ENCODE data around the gene PIGQ.

The PIGQ gene

DNA sequence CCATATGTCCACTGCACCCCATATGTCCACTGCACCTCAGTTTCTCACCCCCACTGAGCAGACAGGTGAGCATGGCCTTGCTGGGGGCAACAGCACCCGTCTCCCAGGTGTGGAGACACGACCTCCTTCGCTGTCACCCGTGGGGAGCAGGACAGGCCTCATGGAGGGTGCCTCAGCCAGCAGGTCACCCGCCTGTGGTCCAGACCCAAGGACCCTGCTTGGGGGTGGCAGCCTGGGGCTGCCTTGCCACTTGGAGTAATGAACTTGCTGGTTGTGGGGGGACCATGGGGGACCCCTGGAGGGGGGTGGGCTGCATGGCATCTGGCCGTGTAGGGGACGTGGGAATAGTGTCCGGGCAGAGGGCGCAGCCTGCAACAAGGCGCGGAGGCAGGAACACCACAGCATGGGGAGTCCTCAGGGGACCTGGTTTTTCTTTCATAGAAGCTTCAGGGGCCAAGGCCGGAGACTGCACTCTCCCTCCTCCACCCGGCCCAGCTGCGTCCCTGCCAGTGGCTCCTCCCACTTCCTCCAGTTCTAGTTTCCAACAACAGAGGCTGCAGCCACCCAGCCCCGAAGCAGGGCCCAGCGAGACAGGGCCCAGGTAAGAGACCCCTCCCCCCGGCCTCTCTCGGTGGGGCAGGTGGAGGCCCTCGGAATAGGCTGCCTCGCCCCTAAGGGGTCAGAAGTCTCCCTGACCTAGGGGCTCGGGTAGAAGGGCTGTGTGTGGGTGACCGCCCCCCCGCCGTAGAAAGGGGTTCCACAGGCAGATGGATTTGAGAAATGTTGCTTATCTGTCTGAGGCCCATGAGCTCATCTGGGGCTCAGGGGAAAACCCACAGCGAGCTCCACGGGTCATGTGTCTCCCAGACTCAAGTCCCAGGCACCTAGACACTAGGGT is 3.0 kb upstream of the PIGQ start, which contains the start of gene NHLRC4:
NHLRC4 (plus strand) TSS at position 531 of the 898 bp plus-strand sequence. CDS start 1,043 bp downstream, outside the sequence.
- TF ChIP-seq, protein P1, sequence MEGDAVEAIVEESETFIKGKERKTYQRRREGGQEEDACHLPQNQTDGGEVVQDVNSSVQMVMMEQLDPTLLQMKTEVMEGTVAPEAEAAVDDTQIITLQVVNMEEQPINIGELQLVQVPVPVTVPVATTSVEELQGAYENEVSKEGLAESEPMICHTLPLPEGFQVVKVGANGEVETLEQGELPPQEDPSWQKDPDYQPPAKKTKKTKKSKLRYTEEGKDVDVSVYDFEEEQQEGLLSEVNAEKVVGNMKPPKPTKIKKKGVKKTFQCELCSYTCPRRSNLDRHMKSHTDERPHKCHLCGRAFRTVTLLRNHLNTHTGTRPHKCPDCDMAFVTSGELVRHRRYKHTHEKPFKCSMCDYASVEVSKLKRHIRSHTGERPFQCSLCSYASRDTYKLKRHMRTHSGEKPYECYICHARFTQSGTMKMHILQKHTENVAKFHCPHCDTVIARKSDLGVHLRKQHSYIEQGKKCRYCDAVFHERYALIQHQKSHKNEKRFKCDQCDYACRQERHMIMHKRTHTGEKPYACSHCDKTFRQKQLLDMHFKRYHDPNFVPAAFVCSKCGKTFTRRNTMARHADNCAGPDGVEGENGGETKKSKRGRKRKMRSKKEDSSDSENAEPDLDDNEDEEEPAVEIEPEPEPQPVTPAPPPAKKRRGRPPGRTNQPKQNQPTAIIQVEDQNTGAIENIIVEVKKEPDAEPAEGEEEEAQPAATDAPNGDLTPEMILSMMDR (IDR thresholded peaks at IDR 0.05; ENCODE audit: insufficient read depth, low read depth, low read length, missing control alignments) = no peak
- peak within 1 kb of the TSS; percentile 52 for H3K4me3 ChIP-seq (ENCODE audit: low read depth, low read length)
- DNase-seq (ENCODE audit: low read depth) = peak; percentile 86

DNA sequence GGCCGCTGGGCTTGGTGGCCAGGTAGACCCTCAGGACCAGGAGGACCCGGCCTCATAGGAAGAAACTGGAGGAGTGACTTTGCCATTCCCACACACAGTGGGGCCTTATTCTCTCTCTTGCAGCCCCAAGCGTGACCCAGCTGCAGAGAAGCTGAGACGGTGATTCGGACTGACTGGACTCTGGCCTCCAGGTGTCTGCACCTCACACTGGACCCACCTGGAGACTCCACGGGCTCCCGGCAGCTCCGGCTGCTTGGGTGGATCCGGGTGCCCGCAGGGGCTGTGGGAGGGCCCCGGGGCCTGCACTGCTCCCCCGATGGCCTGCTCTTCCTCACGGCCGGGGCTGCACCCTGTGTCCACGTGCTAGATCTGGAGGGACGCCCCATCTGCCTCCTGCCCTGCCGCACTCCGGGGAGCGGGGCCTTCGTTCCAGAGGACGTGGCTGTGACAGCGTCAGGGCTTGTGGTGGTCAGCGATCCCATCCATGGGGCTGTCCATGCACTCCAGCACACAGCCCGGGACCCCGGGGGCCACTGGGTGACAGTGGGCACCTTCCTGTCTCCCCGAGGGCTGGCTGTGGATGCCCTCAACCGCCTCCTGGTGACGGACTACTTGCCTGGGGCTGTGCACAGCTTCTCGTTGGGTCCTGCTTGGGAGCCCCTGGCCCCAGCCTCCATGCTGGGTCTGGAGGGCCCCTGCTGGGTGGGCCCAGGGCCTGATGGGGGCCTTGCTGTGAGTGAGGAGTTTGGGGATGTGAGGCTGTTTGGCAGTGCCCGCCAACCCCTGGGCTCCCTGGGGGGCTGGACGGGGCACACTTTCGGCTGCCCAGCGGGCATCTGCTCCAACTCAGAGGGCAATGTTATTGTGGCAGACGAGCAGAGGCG is 2.2 kb upstream of the PIGQ start:
- TF ChIP-seq, protein P1 (IDR thresholded peaks at IDR 0.05; ENCODE audit: insufficient read depth, low read depth, low read length, missing control alignments) = no peak
- peak overlapping the region; percentile 52 for H3K4me3 ChIP-seq (ENCODE audit: low read depth, low read length)

DNA sequence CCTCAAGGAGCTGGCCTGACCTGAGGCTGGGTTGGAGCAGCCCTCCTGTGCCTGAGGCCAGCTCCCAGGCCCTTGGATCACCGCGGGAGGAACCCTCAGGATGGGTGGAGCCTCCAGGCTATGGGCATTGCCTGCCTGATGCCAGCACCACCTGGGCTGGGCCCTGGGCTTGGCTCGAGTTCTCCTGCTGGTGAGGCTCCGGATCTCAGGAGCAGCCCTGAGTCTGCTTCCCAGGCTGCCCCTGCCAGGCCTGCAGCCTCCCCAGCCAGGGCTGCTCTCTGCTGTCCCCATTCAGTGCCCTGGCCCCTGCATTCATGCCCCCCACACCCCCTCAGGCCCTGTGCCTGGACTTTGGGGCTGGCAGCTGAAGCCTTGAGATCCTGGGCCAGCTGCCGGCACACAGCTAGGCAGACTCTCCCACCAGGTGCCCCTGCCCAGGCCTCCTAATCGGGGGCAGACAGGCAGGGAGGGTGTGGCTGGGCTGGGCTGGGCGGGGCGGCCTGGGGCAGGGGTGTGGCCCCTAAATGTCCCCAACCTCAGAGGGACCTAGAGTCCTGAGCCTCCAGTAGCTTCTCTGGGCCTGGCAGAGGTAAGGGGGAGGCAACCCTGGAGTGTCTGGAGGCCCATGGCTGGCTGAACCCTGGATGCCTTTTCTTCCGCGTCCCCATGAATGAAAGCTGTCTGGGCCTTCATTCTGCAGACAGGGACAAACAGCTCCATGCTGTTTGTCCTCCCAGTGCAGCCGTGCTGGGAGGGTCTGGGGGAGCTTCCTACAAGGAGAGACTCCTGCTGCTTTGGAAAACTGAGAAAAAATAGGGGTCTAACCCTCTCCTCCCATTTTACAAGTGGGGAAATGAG is 1.1 kb upstream of the PIGQ start:
- peak overlapping the region; percentile 77 for H3K4me3 ChIP-seq (ENCODE audit: low read depth, low read length)
- no peak for DNase-seq (ENCODE audit: low read depth)
- TF ChIP-seq, protein P1 (IDR thresholded peaks at IDR 0.05; ENCODE audit: insufficient read depth, low read depth, low read length, missing control alignments) = no peak

More for the DNA sequence above, 2.2 kb upstream of the PIGQ start:
- no peak for DNase-seq (ENCODE audit: low read depth)

DNA sequence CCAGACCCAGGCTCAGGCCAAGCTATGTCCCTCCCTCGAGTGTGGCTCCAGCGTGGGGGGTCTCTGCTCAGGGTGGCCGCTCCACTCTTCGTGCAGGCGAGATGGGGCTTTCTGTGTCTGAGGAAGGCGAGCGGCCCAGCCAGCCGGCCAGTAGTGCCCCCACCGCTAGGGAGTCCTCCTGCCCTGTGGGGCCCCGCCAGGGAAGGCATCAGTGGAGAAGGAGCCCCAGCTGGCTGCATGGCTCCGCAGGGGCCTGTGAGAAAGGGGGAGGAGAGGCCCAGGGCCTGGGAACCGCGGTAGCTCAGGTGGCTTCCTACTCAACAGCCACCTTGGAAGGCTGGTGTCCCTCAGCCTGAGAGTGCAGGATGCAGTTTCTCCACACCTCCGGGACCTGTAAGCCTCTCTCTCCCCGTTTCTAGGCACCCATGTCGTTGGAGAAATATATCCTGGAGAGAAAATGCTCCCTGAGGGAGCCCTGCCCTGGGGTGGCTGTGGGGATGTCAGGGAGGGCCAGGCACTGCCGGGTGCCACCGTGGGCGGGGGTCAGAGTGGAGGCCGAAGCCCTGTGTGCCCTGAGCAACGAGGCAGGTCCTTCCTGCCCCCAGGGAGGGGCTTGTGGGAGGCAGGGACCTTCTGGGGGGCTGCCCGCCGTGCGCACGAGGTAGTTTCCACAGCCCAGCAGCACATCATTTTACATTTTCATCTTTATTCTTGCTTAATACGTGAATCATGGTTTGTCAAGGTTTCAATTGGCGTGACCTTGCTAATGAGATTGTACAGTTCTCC is 3.3 kb downstream of the PIGQ start:
- no peak overlapping the region for H3K4me3 ChIP-seq (ENCODE audit: low read depth, low read length)
- DNase-seq (ENCODE audit: low read depth) = no peak
- TF ChIP-seq, protein P1 (IDR thresholded peaks at IDR 0.05; ENCODE audit: insufficient read depth, low read depth, low read length, missing control alignments) = no peak

DNA sequence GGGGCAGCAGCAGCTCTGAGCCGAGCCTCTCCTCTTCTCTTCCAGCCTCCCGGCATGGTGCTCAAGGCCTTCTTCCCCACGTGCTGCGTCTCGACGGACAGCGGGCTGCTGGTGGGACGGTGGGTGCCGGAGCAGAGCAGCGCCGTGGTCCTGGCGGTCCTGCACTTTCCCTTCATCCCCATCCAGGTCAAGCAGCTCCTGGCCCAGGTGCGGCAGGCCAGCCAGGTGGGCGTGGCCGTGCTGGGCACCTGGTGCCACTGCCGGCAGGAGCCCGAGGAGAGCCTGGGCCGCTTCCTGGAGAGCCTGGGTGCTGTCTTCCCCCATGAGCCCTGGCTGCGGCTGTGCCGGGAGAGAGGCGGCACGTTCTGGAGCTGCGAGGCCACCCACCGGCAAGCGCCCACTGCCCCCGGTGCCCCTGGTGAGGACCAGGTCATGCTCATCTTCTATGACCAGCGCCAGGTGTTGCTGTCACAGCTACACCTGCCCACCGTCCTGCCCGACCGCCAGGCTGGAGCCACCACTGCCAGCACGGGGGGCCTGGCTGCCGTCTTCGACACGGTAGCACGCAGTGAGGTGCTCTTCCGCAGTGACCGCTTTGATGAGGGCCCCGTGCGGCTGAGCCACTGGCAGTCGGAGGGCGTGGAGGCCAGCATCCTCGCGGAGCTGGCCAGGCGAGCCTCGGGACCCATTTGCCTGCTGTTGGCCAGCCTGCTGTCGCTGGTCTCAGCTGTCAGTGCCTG is 4.4 kb downstream of the PIGQ start:
- no peak for DNase-seq (ENCODE audit: low read depth)
- TF ChIP-seq, protein P1 (IDR thresholded peaks at IDR 0.05; ENCODE audit: insufficient read depth, low read depth, low read length, missing control alignments) = no peak
- H3K4me3 ChIP-seq (ENCODE audit: low read depth, low read length) = no peak overlapping the region

Data from GM12865 (cell line).